ENCODE data around the gene CA5B.

The CA5B gene

GRCh38 chrX:15769300-15769954 lies 31.4 kb downstream of the CA5B start:
- no peak overlapping the region for H3K4me3 Mint-ChIP-seq

DNA sequence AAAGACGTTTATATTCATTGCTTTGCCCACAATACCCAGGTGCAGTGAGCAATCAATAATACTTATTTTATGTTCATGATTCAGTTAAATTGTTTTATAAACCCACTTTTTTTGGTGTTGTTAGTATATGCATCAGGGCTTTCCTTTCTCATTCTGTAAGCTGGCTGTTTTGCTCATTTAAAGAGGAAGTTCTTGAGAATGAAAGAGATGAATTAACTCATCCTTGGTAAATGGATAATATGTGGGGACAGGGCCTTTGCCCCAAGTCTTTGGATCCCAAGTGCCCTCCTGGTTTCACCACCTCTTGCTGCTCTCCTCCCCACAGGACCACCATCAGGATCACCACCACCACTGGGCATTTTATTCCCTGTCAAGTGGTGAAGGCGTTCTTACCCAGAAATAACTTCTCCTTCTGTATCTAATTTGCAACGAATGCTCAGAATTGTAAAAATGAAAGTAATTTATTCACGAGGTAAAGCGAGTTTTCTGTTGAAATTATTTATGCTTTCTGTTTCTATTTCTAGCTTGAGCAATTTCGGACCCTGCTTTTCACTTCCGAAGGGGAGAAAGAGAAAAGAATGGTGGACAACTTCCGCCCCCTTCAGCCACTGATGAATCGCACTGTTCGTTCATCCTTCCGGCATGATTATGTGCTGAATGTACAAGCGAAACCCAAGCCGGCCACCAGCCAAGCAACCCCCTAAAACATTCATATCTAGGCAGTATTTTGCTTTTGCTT lies 44.1 kb downstream of the CA5B start:
- DNase-seq (no peak), ATAC-seq (no peak)
- no peaks in the 10 kb centered on the region for H3K27me3 Mint-ChIP-seq
- peak overlapping the region; percentile 80 to 83 for H3K4me3 Mint-ChIP-seq
- no peaks in the 10 kb centered on the region for H3K9me3 Mint-ChIP-seq
- H3K27ac Mint-ChIP-seq = peak overlapping the region; percentile 98
- H3K4me1 Mint-ChIP-seq = no peaks in the 10 kb centered on the region

More at GRCh38 chrX:15769300-15769954, 31.4 kb downstream of the CA5B start:
- Mint-ChIP-seq H3K9me3 (no peaks in the 10 kb centered on the region), H3K27me3 (no peaks in the 10 kb centered on the region), H3K4me1 (no peaks in the 10 kb centered on the region), H3K27ac (no peak overlapping the region)
- no peak for ATAC-seq
- no peak for DNase-seq

GRCh38 chrX:15785176-15785750 lies 47.2 kb downstream of the CA5B start:
- ATAC-seq = no peak
- DNase-seq = no peak
- Mint-ChIP-seq H3K4me1 (no peaks in the 10 kb centered on the region), H3K27ac (no peak overlapping the region), H3K9me3 (no peaks in the 10 kb centered on the region), H3K4me3 (no peak overlapping the region), H3K27me3 (no peaks in the 10 kb centered on the region)

GRCh38 chrX:15786915-15787314 lies 48.8 kb downstream of the CA5B start:
- peak overlapping the region in 1 of 2 donors; percentile 91 for H3K27ac Mint-ChIP-seq
- H3K27me3 Mint-ChIP-seq = no peaks in the 10 kb centered on the region
- DNase-seq (no peak), ATAC-seq (no peak)
- H3K9me3 Mint-ChIP-seq = no peaks in the 10 kb centered on the region
- no peak overlapping the region for H3K4me3 Mint-ChIP-seq
- no peaks in the 10 kb centered on the region for H3K4me1 Mint-ChIP-seq

GRCh38 chrX:15789979-15790768 lies 52.1 kb downstream of the CA5B start, which contains the start of gene ZRSR2:
Gene ZRSR2 (plus strand): TSS chrX:15790484. CDS start chrX:15790496, 12 bp downstream.
- H3K27me3 Mint-ChIP-seq = no peaks in the 10 kb centered on the region
- no peak within 1 kb of the TSS for H3K4me3 Mint-ChIP-seq

DNA sequence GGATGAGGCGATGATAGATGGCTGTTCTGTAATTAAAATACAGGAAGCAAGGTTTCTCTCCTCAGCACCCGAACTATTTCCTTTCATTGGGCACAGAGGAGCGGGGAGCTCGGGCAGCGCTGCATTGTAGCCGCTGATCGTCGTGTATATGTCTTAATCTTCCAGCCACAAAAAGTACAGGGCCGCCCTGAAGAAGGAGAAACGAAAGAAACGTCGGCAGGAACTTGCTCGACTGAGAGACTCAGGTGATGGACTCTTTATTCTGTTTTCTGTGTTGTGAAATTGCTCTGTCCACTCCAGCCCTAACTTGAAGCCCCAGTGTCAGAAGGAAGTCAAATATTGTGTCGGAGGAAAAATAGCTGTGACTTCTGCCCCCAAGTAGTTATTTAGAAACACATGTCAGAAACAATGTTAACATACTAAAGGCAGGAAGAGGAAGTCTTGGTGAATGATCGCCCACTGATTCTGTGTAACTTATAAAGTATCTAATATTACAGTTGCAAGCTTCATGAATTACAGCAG lies 52.8 kb downstream of the CA5B start:
- ATAC-seq = peak; percentile 31
- no peaks in the 10 kb centered on the region for H3K27me3 Mint-ChIP-seq
- H3K27ac Mint-ChIP-seq = no peak overlapping the region
- peaks cover 24% of the 10 kb centered on the region for H3K4me1 Mint-ChIP-seq
- DNase-seq = no peak
- H3K4me3 Mint-ChIP-seq = no peak overlapping the region
- H3K9me3 Mint-ChIP-seq = no peaks in the 10 kb centered on the region

More at GRCh38 chrX:15789979-15790768, 52.1 kb downstream of the CA5B start, which contains the start of gene ZRSR2:
- peaks cover 20% of the 10 kb centered on the region for H3K4me1 Mint-ChIP-seq
- no peak within 1 kb of the TSS for H3K27ac Mint-ChIP-seq
- ATAC-seq (peak; percentile 93), DNase-seq (peak; percentile 78 to 89)
- no peaks in the 10 kb centered on the region for H3K9me3 Mint-ChIP-seq

GRCh38 chrX:15797707-15798106 lies 59.6 kb downstream of the CA5B start:
- DNase-seq = no peak
- no peak overlapping the region for H3K27ac Mint-ChIP-seq
- ATAC-seq = no peak
- H3K4me1 Mint-ChIP-seq = peaks cover 38% of the 10 kb centered on the region
- no peaks in the 10 kb centered on the region for H3K27me3 Mint-ChIP-seq
- no peak overlapping the region for H3K4me3 Mint-ChIP-seq
- no peaks in the 10 kb centered on the region for H3K9me3 Mint-ChIP-seq

DNA sequence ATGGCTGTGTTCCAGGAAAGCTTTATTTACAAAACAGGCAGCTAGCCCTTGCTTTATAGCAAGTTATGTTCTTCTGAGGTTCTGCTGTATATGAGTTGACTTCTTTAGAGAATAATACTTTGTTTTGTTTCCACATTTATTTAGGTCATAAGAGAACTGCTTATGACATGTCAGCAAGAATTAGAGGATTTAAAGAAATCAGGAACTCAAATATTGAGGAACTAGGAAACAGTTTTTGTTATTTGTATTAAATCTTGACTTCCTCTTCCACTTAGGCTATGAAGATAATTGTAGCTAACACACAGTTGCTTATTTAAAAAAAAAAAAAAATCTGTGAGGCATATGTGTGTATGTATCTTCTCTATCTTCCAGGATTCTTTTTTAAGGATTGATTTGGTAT lies 66.5 kb downstream of the CA5B start:
- H3K27ac Mint-ChIP-seq = peak overlapping the region in 1 of 2 donors; percentile 78
- no peaks in the 10 kb centered on the region for H3K9me3 Mint-ChIP-seq
- no peaks in the 10 kb centered on the region for H3K4me1 Mint-ChIP-seq
- no peak for ATAC-seq
- no peaks in the 10 kb centered on the region for H3K27me3 Mint-ChIP-seq
- H3K4me3 Mint-ChIP-seq = no peak overlapping the region
- no peak for DNase-seq

GRCh38 chrX:15808254-15808653 lies 70.2 kb downstream of the CA5B start:
- Mint-ChIP-seq H3K9me3 (no peaks in the 10 kb centered on the region), H3K27ac (no peak overlapping the region), H3K27me3 (no peaks in the 10 kb centered on the region), H3K4me3 (no peak overlapping the region), H3K4me1 (no peaks in the 10 kb centered on the region)
- DNase-seq (no peak), ATAC-seq (no peak)

GRCh38 chrX:15812192-15812938 lies 74.3 kb downstream of the CA5B start:
- DNase-seq (no peak), ATAC-seq (no peak)
- Mint-ChIP-seq H3K9me3 (no peaks in the 10 kb centered on the region), H3K4me3 (no peak overlapping the region), H3K27me3 (no peaks in the 10 kb centered on the region), H3K4me1 (peaks cover 30% of the 10 kb centered on the region), H3K27ac (no peak overlapping the region)

DNA sequence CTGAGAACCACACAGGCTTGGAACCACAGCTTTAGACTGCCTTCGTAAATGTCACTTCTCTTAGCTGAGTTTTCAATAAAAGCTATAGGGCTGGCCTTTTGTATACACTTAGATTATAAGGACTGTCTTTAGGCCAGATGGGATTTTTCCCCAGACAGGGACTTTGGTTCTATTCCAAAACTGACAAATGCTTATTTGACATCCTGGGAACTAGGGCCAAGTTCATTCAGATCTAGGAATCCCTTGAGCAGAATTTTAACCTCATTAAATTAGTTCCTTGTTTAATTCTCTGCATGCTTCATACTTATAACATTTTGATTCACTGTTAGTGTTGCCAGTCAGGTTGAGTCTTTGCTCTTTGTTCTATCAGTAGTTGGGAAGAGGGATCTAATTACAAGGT lies 75.3 kb downstream of the CA5B start:
- H3K4me1 Mint-ChIP-seq = peaks cover 37% of the 10 kb centered on the region
- no peaks in the 10 kb centered on the region for H3K9me3 Mint-ChIP-seq
- H3K4me3 Mint-ChIP-seq = no peak overlapping the region
- DNase-seq = no peak
- no peak for ATAC-seq
- H3K27ac Mint-ChIP-seq = no peak overlapping the region
- no peaks in the 10 kb centered on the region for H3K27me3 Mint-ChIP-seq

GRCh38 chrX:15814771-15815365 lies 76.8 kb downstream of the CA5B start:
- no peak for DNase-seq
- H3K4me1 Mint-ChIP-seq = peaks cover 40% of the 10 kb centered on the region
- H3K27me3 Mint-ChIP-seq = no peaks in the 10 kb centered on the region
- no peak overlapping the region for H3K27ac Mint-ChIP-seq
- ATAC-seq = no peak
- H3K9me3 Mint-ChIP-seq = no peaks in the 10 kb centered on the region
- no peak overlapping the region for H3K4me3 Mint-ChIP-seq

- peak overlapping the region in 1 of 2 donors; percentile 9 for H3K27ac Mint-ChIP-seq
- H3K27me3 Mint-ChIP-seq = no peaks in the 10 kb centered on the region
- peak; percentile 83 for ATAC-seq
- peak; percentile 9 to 33 for DNase-seq
- no peak overlapping the region for H3K4me3 Mint-ChIP-seq
- H3K9me3 Mint-ChIP-seq = no peaks in the 10 kb centered on the region
- peaks cover 50% of the 10 kb centered on the region for H3K4me1 Mint-ChIP-seq
Measured at GRCh38 chrX:15815779-15816437, 77.8 kb downstream of the CA5B start.

- ATAC-seq (peak; percentile 35), DNase-seq (no peak)
- no peaks in the 10 kb centered on the region for H3K9me3 Mint-ChIP-seq
- peak overlapping the region in 1 of 2 donors; percentile 9 for H3K27ac Mint-ChIP-seq
- no peaks in the 10 kb centered on the region for H3K27me3 Mint-ChIP-seq
- peaks cover 55% of the 10 kb centered on the region for H3K4me1 Mint-ChIP-seq
- H3K4me3 Mint-ChIP-seq = peak overlapping the region in 1 of 2 donors; percentile 30
Measured at GRCh38 chrX:15816438-15816809, 78.4 kb downstream of the CA5B start.

All from stimulated activated naive CD8-positive, alpha-beta T cell treated with anti-CD3 and anti-CD28 coated beads, Interleukin-15, amount 100 ng/mL, for 72 hours (primary cell).